ENCODE measurements around the gene DERA. TPM values are rescaled to one million over a fixed set of nuclear protein-coding genes. Genes with fewer than 3 reads are reported as not detected.

The DERA gene
- total RNA-seq, 4 donors from 2014 or later: 30.2 to 43.4 (median 36.7) TPM

GRCh38 chr12:16027002-16027401 lies 115.9 kb downstream of the DERA start:
- TF ChIP-seq CTCF (IDR thresholded peaks at IDR 0.05): no peak
- TF ChIP-seq POLR2A (IDR thresholded peaks at IDR 0.05): no peak
- 56 to 74% methylated on average over 2 of the region's 2 CpGs for WGBS, 2 donors
- no peak overlapping the region for H3K4me3 ChIP-seq (ENCODE audit: low read depth, poor library complexity, severe bottlenecking)
- intact Hi-C loops (cut with DNase I; ENCODE audit: low total_unique reads): no loop called here
- no peak for DNase-seq (ENCODE audit: low spot score in 2 of 2)

DNA sequence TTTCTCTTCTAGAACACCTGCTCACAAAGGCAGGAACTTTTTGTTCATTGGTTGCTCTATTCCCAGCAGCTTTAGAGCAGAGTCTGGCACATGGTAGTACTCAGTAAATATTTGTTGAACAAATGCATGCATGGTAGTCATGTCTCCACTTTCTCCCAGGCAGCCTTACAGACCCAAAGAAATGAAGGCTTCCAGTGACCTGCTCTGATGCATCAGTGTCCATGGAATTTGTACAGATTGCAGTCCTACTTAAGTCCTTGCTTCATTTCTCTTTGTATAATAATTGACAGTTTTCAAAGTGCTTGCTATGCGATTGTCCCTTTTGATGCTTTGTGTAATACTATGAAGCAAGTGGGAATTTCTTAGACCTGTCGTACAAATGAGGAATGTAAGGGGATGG lies 119.6 kb downstream of the DERA start:
- DNase-seq (ENCODE audit: low spot score in 2 of 2): no peak
- no peak overlapping the region for H3K4me3 ChIP-seq (ENCODE audit: low read depth, poor library complexity, severe bottlenecking)
- WGBS, 2 donors: 96% methylated on average over 2 of the region's 2 CpGs
- TF ChIP-seq POLR2A (IDR thresholded peaks at IDR 0.05) (no peak), CTCF (IDR thresholded peaks at IDR 0.05) (no peak)
- intact Hi-C loops (cut with DNase I; ENCODE audit: low total_unique reads): no loop called here

- TF ChIP-seq POLR2A (IDR thresholded peaks at IDR 0.05) (no peak), CTCF (IDR thresholded peaks at IDR 0.05) (no peak)
- no peak overlapping the region for H3K4me3 ChIP-seq (ENCODE audit: low read depth, poor library complexity, severe bottlenecking)
- intact Hi-C loops (cut with DNase I; ENCODE audit: low total_unique reads): no loop called here
- DNase-seq (ENCODE audit: low spot score in 2 of 2): no peak
- 89 to 91% methylated on average over 5 of the region's 5 CpGs for WGBS, 2 donors
These were observed 123.1 kb downstream of the DERA start for GRCh38 chr12:16034136-16034817.

DNA sequence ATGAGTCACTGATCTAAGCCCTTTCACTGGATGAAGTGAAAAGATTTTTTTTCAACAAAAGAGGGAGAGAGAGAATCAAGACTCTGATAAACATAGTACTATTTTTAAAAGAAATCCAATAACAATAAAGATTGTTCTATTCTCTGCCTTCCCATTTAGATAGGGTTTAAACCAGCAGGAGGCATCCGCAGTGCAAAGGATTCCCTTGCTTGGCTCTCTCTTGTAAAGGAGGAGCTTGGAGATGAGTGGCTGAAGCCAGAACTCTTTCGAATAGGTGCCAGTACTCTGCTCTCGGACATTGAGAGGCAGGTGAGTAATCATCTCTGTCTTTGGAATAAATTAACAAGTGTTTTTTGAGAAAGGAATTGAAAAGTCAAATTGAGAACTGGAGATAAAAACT lies 124.9 kb downstream of the DERA start:
- 88 to 92% methylated on average over 3 of the region's 3 CpGs for WGBS, 2 donors
- TF ChIP-seq CTCF (IDR thresholded peaks at IDR 0.05): no peak
- TF ChIP-seq POLR2A (IDR thresholded peaks at IDR 0.05): no peak
- H3K4me3 ChIP-seq (ENCODE audit: low read depth, poor library complexity, severe bottlenecking): no peak overlapping the region
- intact Hi-C loops (cut with DNase I; ENCODE audit: low total_unique reads): no loop called here
- DNase-seq (ENCODE audit: low spot score in 2 of 2): no peak

DNA sequence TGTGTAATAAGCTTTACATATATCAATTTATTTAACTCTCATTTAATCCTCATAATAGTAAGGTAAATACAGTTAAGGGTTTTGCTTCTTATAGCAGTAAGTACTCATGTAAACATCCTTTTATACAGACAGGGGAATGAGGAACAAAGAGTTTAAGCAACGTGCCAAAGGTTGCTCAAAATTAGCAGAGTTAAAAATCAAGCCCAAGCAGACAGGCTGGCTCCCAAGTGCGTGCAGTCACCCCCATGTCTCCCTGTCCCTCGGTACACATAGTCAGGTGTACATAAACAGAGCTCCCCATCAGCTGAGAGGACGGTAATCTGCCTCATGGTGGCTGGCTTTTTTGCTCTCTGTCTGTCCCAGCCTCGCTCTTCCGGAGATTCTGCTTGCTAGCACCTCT lies 126.4 kb downstream of the DERA start:
- no peak for DNase-seq (ENCODE audit: low spot score in 2 of 2)
- WGBS, 2 donors: 87 to 93% methylated on average over 6 of the region's 6 CpGs
- intact Hi-C loops (cut with DNase I; ENCODE audit: low total_unique reads): no loop called here
- no peak overlapping the region for H3K4me3 ChIP-seq (ENCODE audit: low read depth, poor library complexity, severe bottlenecking)
- TF ChIP-seq CTCF (IDR thresholded peaks at IDR 0.05) (no peak), POLR2A (IDR thresholded peaks at IDR 0.05) (no peak)

DNA sequence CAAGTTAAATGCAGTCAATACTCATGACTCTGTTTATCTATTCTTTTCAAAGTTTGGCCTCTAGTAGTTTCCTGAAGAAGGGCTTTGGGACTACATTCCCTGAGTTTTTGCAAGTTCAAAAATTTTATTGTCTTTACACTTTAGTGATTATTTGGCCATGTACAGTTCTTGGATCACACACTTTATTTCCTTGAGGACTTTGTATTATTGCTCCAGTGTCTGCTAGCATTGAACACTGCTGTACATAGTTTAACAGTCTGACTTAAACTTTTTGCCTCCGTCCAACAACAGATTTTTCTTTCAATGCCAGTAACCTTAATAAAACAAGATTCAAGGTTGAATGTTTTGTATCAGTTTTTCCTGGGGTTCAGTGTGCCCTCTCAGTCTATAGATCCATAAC lies 132.3 kb downstream of the DERA start:
- no peak for DNase-seq (ENCODE audit: low spot score in 2 of 2)
- WGBS, 2 donors: 100% methylated on average over 1 of the region's 1 CpG
- TF ChIP-seq CTCF (IDR thresholded peaks at IDR 0.05): no peak
- no peak for TF ChIP-seq POLR2A (IDR thresholded peaks at IDR 0.05)
- intact Hi-C loops (cut with DNase I; ENCODE audit: low total_unique reads): no loop called here
- H3K4me3 ChIP-seq (ENCODE audit: low read depth, poor library complexity, severe bottlenecking): no peak overlapping the region
